ENCODE results near the gene VOPP1. TPM values are rescaled to one million over a fixed set of nuclear protein-coding genes. Genes with fewer than 3 reads are reported as not detected.

VOPP1 gene
- total and polyA plus RNA-seq, 10 donors = 60.3 to 168 (median 144) TPM

- H3K36me3 ChIP-seq = no peaks in the 10 kb centered on the region
- H3K27me3 ChIP-seq (replicated peaks in 1 of 7) = no peaks in the 10 kb centered on the region
- no peaks in the 10 kb centered on the region for H3K9me3 ChIP-seq
- peaks cover 0 to 14% (median 4%) of the 10 kb centered on the region in 6 donors for H3K4me1 ChIP-seq
- TF ChIP-seq CTCF (IDR thresholded peaks at IDR 0.05 in 8 of 11, conservative IDR thresholded peaks at IDR 0.05 in 3 of 11) = no peak
- TF ChIP-seq POLR2A (IDR thresholded peaks at IDR 0.05) = no peak
- no peak for TF ChIP-seq POLR2AphosphoS5 (IDR thresholded peaks at IDR 0.05)
- H3K4me3 ChIP-seq = no peak overlapping the region
- intact Hi-C loops (cut with DNase I; ENCODE audit: low total_unique reads) = loop anchor here (5.0 to 10.0 kb wide), 2 partner anchors 159 to 307 kb away; no protein-coding TSS in a partner anchor
- no peak overlapping the region for H3K27ac ChIP-seq
- 74 to 84% (median 77%) methylated on average over 3 of the region's 3 CpGs for WGBS, 5 donors
- no peak for DNase-seq
These were observed 19.1 kb upstream of the VOPP1 start for GRCh38 chr7:55591282-55591931.

GRCh38 chr7:55590517-55591281 lies 18.4 kb upstream of the VOPP1 start:
- Histone ChIP-seq H3K27ac (no peak overlapping the region), H3K9me3 (no peaks in the 10 kb centered on the region), H3K27me3 (replicated peaks in 1 of 7) (no peaks in the 10 kb centered on the region), H3K4me3 (no peak overlapping the region), H3K36me3 (no peaks in the 10 kb centered on the region), H3K4me1 (peaks cover 0 to 14% (median 4%) of the 10 kb centered on the region in 6 donors)
- DNase-seq = no peak
- intact Hi-C loops (cut with DNase I; ENCODE audit: low total_unique reads) = loop anchor here (5.0 to 10.0 kb wide), 2 partner anchors 158 to 306 kb away; no protein-coding TSS in a partner anchor
- whole genome bisulfite sequencing, 5 donors = 71 to 93% (median 82%) methylated on average over 8 of the region's 8 CpGs
- TF ChIP-seq POLR2AphosphoS5 (IDR thresholded peaks at IDR 0.05) (no peak), POLR2A (IDR thresholded peaks at IDR 0.05) (no peak), CTCF (IDR thresholded peaks at IDR 0.05 in 8 of 11, conservative IDR thresholded peaks at IDR 0.05 in 3 of 11) (no peak)

GRCh38 chr7:55589905-55590304 lies 17.6 kb upstream of the VOPP1 start:
- 89 to 100% (median 96%) methylated on average over 1 of the region's 1 CpG; no CpG with 5 or more reads in 1 of the 5 donors for WGBS, 5 donors
- Histone ChIP-seq H3K4me3 (no peak overlapping the region), H3K4me1 (peaks cover 0 to 14% (median 4%) of the 10 kb centered on the region in 6 donors), H3K27ac (no peak overlapping the region), H3K27me3 (replicated peaks in 1 of 7) (no peaks in the 10 kb centered on the region), H3K9me3 (no peaks in the 10 kb centered on the region), H3K36me3 (no peaks in the 10 kb centered on the region)
- intact Hi-C loops (cut with DNase I; ENCODE audit: low total_unique reads) = loop anchor here (5.0 to 10.0 kb wide), 2 partner anchors 158 to 305 kb away; no protein-coding TSS in a partner anchor
- TF ChIP-seq POLR2A (IDR thresholded peaks at IDR 0.05) (no peak), POLR2AphosphoS5 (IDR thresholded peaks at IDR 0.05) (no peak), CTCF (IDR thresholded peaks at IDR 0.05 in 8 of 11, conservative IDR thresholded peaks at IDR 0.05 in 3 of 11) (no peak)
- DNase-seq = no peak

Data from spleen (tissue), 11 donors.